HEK293 (cell line): ENCODE results near the gene TPGS1.

ENCODE experiments used
- CTCF ChIA-PET: fragments of 350-600 bp; formaldehyde crosslinking; extraction: SDS; loops from one replicate; lab custom pipeline; 2021; ENCODE audit warnings: antibody characterized with exemption; lab: Yijun Ruan, JAX
- POLR2A ChIA-PET: fragments of 300-600 bp; formaldehyde crosslinking; extraction: SDS; loops from one replicate; lab custom pipeline; 2020; ENCODE audit warnings: antibody characterized with exemption, inconsistent platforms; lab: Yijun Ruan, JAX
- H3K27ac ChIP-seq: fragments of 200-500 bp; sonication (Bioruptor generic); 2 replicates; pipeline ENCODE4 v1.5.1; 2014; ENCODE audit warnings: low read depth, low read length, control low read depth, inconsistent platforms; ENCODE audit errors: extremely low read depth
- H3K36me3 ChIP-seq, 2 experiments: fragments of 200-500 bp in 1 of 2; sonication (Bioruptor generic) in 1 of 2; 1 replicate in 1 of 2; 2 replicates in 1 of 2; pipeline ENCODE4 v1.5.1; 2014 to 2017; ENCODE audit warnings: inconsistent platforms in 2 of 2, low read length in 2 of 2; ENCODE audit not compliant: control insufficient read depth in 2 of 2, insufficient read depth in 1 of 2
- H3K4me1 ChIP-seq: fragments of 200-500 bp; sonication (Bioruptor generic); 2 replicates; pipeline ENCODE4 v1.5.1; 2014; ENCODE audit warnings: mild to moderate bottlenecking, low read length, inconsistent platforms; ENCODE audit not compliant: control insufficient read depth, insufficient read depth
- H3K4me3 ChIP-seq: 2 replicates; pipeline ENCODE4 v1.5.1; 2011; ENCODE audit warnings: low read depth, mild to moderate bottlenecking, control low read depth, low read length, moderate library complexity
- H3K9me3 ChIP-seq: fragments of 200-500 bp; sonication (Bioruptor generic); 2 replicates; pipeline ENCODE4 v1.5.1; 2014; ENCODE audit warnings: low read depth, low read length, inconsistent platforms; ENCODE audit not compliant: control insufficient read depth, insufficient read depth
- HOXD13 ChIP-seq: sonication (generic); formaldehyde crosslinking; IDR thresholded peaks from 2 replicates; pipeline ENCODE4 v1.8.0; 2022; ENCODE audit warnings: missing genetic modification reagents, borderline replicate concordance
- PATZ1 ChIP-seq: fragments of 450-650 bp; formaldehyde crosslinking; IDR thresholded peaks from 2 replicates; pipeline ENCODE4 v1.5.1; 2016; ENCODE audit warnings: missing biosample characterization, missing genetic modification characterization
- PBX3 ChIP-seq: sonication (generic); formaldehyde crosslinking; IDR thresholded peaks from 2 replicates; pipeline ENCODE4 v1.8.1; 2022; ENCODE audit warnings: mild to moderate bottlenecking, moderate library complexity, missing genetic modification reagents
- REST ChIP-seq: fragments of 450-650 bp; formaldehyde crosslinking; IDR thresholded peaks from 2 replicates; pipeline ENCODE4 v1.5.1; 2016; ENCODE audit warnings: missing biosample characterization, missing genetic modification characterization
- ZBTB1 ChIP-seq: fragments of 450-650 bp; formaldehyde crosslinking; IDR thresholded peaks from 2 replicates; pipeline ENCODE4 v1.5.1; 2016; ENCODE audit warnings: missing biosample characterization, missing genetic modification characterization
- ZBTB6 ChIP-seq: fragments of 450-650 bp; formaldehyde crosslinking; IDR thresholded peaks from 2 replicates; pipeline ENCODE4 v1.5.1; 2017; ENCODE audit warnings: missing biosample characterization, missing genetic modification characterization
- ZFP37 ChIP-seq: fragments of 450-650 bp; formaldehyde crosslinking; IDR thresholded peaks from 2 replicates; pipeline ENCODE4 v1.5.1; 2016; ENCODE audit warnings: missing biosample characterization, missing genetic modification characterization
- ZNF146 ChIP-seq: fragments of 450-650 bp; formaldehyde crosslinking; IDR thresholded peaks from 2 replicates; pipeline ENCODE4 v1.5.1; 2016; ENCODE audit warnings: missing biosample characterization, missing genetic modification characterization
- ZNF16 ChIP-seq: fragments of 450-650 bp; formaldehyde crosslinking; IDR thresholded peaks from 2 replicates; pipeline ENCODE4 v1.5.1; 2016; ENCODE audit warnings: low read depth, missing biosample characterization, missing genetic modification characterization
- ZNF18 ChIP-seq: fragments of 450-650 bp; formaldehyde crosslinking; IDR thresholded peaks from 2 replicates; pipeline ENCODE4 v1.5.1; 2016; ENCODE audit warnings: missing biosample characterization, missing genetic modification characterization
- ZNF19 ChIP-seq: fragments of 450-650 bp; formaldehyde crosslinking; IDR thresholded peaks from 2 replicates; pipeline ENCODE4; 2016; ENCODE audit warnings: missing biosample characterization, missing genetic modification characterization, low read depth
- ZNF221 ChIP-seq: fragments of 450-650 bp; formaldehyde crosslinking; IDR thresholded peaks from 2 replicates; pipeline ENCODE4 v1.5.1; 2017; ENCODE audit warnings: missing biosample characterization, missing genetic modification characterization, borderline replicate concordance
- ZNF24 ChIP-seq: fragments of 450-650 bp; formaldehyde crosslinking; IDR thresholded peaks from 2 replicates; pipeline ENCODE4 v1.5.1; 2016; ENCODE audit warnings: missing biosample characterization, missing genetic modification characterization
- ZNF37A ChIP-seq: fragments of 450-650 bp; IDR thresholded peaks from 2 replicates; pipeline ENCODE4 v1.5.1; 2018; ENCODE audit warnings: missing biosample characterization, missing genetic modification characterization
- ZNF416 ChIP-seq: fragments of 450-650 bp; formaldehyde crosslinking; IDR thresholded peaks from 2 replicates; pipeline ENCODE4 v1.5.1; 2016; ENCODE audit warnings: missing biosample characterization, missing genetic modification characterization
- ZNF423 ChIP-seq: fragments of 450-650 bp; formaldehyde crosslinking; IDR thresholded peaks from 2 replicates; pipeline ENCODE4 v1.5.1; 2016; ENCODE audit warnings: missing biosample characterization, missing genetic modification characterization
- ZNF449 ChIP-seq: fragments of 450-650 bp; formaldehyde crosslinking; IDR thresholded peaks from 2 replicates; pipeline ENCODE4 v1.5.1; 2017; ENCODE audit warnings: missing biosample characterization, mild to moderate bottlenecking, missing genetic modification characterization, moderate library complexity
- ZNF548 ChIP-seq: fragments of 450-650 bp; formaldehyde crosslinking; IDR thresholded peaks from 2 replicates; pipeline ENCODE4 v1.5.1; 2016; ENCODE audit warnings: missing biosample characterization, missing genetic modification characterization
- ZNF549 ChIP-seq: fragments of 450-650 bp; IDR thresholded peaks from 2 replicates; pipeline ENCODE4 v1.5.1; 2018; ENCODE audit warnings: missing biosample characterization, missing genetic modification characterization, mild to moderate bottlenecking, inconsistent platforms, moderate library complexity
- ZNF704 ChIP-seq: fragments of 450-650 bp; formaldehyde crosslinking; IDR thresholded peaks from 2 replicates; pipeline ENCODE4 v1.5.1; 2016; ENCODE audit warnings: missing biosample characterization, missing genetic modification characterization
- ZNF830 ChIP-seq: fragments of 450-650 bp; IDR thresholded peaks from 2 replicates; pipeline ENCODE4 v1.5.0; 2018; ENCODE audit warnings: missing biosample characterization, missing genetic modification characterization, low read depth, mild to moderate bottlenecking, moderate library complexity
- ZNF843 ChIP-seq: fragments of 450-650 bp; formaldehyde crosslinking; IDR thresholded peaks from 2 replicates; pipeline ENCODE4 v1.5.1; 2016; ENCODE audit warnings: missing biosample characterization, missing genetic modification characterization

Gene TPGS1

GRCh38 chr19:519449-519865 is 12.2 kb downstream of the TPGS1 start (continued):
- TF ChIP-seq ZBTB6 (no peak), ZNF24 (no peak), ZNF549 (no peak), ZNF18 (no peak)

GRCh38 chr19:522726-523125 is 15.4 kb downstream of the TPGS1 start:
- ChIA-PET CTCF (interaction anchor here (1.2 to 3.2 kb wide), 2 partner anchors 9 to 12 kb away, joined by 5 to 23 read pairs; partner anchors contain the start of gene CDC34), POLR2A (interaction anchor here (1.9 kb wide), 1 partner anchor 9 kb away, joined by 13 read pairs; the partner anchor contains the start of gene CDC34)
- no peaks in the 10 kb centered on the region for H3K9me3 ChIP-seq
- H3K36me3 ChIP-seq, result no peaks in the 10 kb centered on the region
- H3K4me1 ChIP-seq, result no peaks in the 10 kb centered on the region
- TF ChIP-seq ZNF548 (tag by site-specific recombination), result no peak
- no peak for TF ChIP-seq REST (tag by site-specific recombination)
- no peak for TF ChIP-seq ZNF16 (tag by site-specific recombination)
- TF ChIP-seq ZNF37A, result no peak
- TF ChIP-seq PBX3, result no peak
- no peak for TF ChIP-seq PATZ1 (tag by site-specific recombination)
- no peak for TF ChIP-seq ZFP37
- TF ChIP-seq ZNF449 (tag by site-specific recombination), result no peak
- TF ChIP-seq ZNF704 (tag by site-specific recombination), result no peak
- no peak for TF ChIP-seq ZNF416 (tag by site-specific recombination)
- TF ChIP-seq ZBTB1 (tag by site-specific recombination), result no peak
- TF ChIP-seq ZNF830 (tag by site-specific recombination), result no peak
- TF ChIP-seq ZNF221 (tag by site-specific recombination), result no peak
- no peak for TF ChIP-seq ZNF146 (tag by site-specific recombination)
- TF ChIP-seq ZNF19 (tag by site-specific recombination), result no peak
- no peak for TF ChIP-seq ZNF843 (tag by site-specific recombination)
- no peak for TF ChIP-seq ZNF423 (tag by site-specific recombination)
- TF ChIP-seq HOXD13, result no peak
- no peak overlapping the region for H3K27ac ChIP-seq
- no peak overlapping the region for H3K4me3 ChIP-seq
